IMR-90 (cell line): ENCODE data around the gene NELL1. TPM values are rescaled to one million over a fixed set of nuclear protein-coding genes. Genes with fewer than 3 reads are reported as not detected.

Experiments used
- ATAC-seq: fragments of 200-7000 bp; cut with Tn5 transposase; 2 replicates; pipeline ENCODE4 v1.9.1; 2020; ENCODE audit warnings: low read depth, mild to moderate bottlenecking, moderate library complexity
- BruUV-seq: library from RNA; stranded (reverse); fragments of 400-500 nt; replicated peaks from 2 replicates; lab custom pipeline; 2021; lab: Mats Ljungman, UMichigan
- CTCF ChIA-PET: fragments of 300-600 bp; formaldehyde crosslinking; extraction: SDS; loops from one replicate; lab custom pipeline; 2021; ENCODE audit warnings: antibody characterized with exemption; lab: Yijun Ruan, JAX
- POLR2A ChIA-PET: fragments of 300-600 bp; sonication (Branson Sonifier 250); formaldehyde crosslinking; loops from one replicate; lab custom pipeline; 2022; ENCODE audit warnings: antibody characterized with exemption; ENCODE audit not compliant: unreplicated experiment; lab: Charles Lee
- DNase-seq: peaks from one replicate; pipeline ENCODE4 v3.0.0; 2013
- H2AFZ ChIP-seq: replicated peaks from 2 replicates; pipeline ENCODE3; 2013; ENCODE audit warnings: low read length, mild to moderate bottlenecking; ENCODE audit not compliant: poor library complexity
- H2AK5ac ChIP-seq: 2 replicates; pipeline ENCODE4 v1.6.1; 2013; ENCODE audit warnings: low read depth, low read length, inconsistent platforms
- H2AK9ac ChIP-seq: replicated peaks from 2 replicates; pipeline ENCODE3; 2013; ENCODE audit warnings: mild to moderate bottlenecking, low read depth, low read length, moderate library complexity; ENCODE audit not compliant: poor library complexity
- H2BK120ac ChIP-seq: 2 replicates; pipeline ENCODE4 v1.6.1; 2013; ENCODE audit warnings: low read depth, low read length, inconsistent platforms
- H2BK15ac ChIP-seq: 3 replicates; pipeline ENCODE4 v1.6.1; 2013; ENCODE audit warnings: low read depth, low read length, inconsistent platforms
- H2BK20ac ChIP-seq: 2 replicates; pipeline ENCODE4 v1.6.1; 2013; ENCODE audit warnings: low read depth, mild to moderate bottlenecking, inconsistent platforms, low read length, moderate library complexity
- H2BK5ac ChIP-seq: 2 replicates; pipeline ENCODE4 v1.6.1; 2013; ENCODE audit warnings: mild to moderate bottlenecking, low read depth, low read length, inconsistent platforms; ENCODE audit not compliant: poor library complexity, severe bottlenecking
- H3K14ac ChIP-seq: replicated peaks from 2 replicates; pipeline ENCODE4 v1.6.1; 2013; ENCODE audit warnings: low read depth, low read length, inconsistent platforms
- H3K18ac ChIP-seq: 2 replicates; pipeline ENCODE4 v1.6.1; 2013; ENCODE audit warnings: low read depth, low read length, control low read depth
- H3K23ac ChIP-seq: 2 replicates; pipeline ENCODE4 v1.6.1; 2013; ENCODE audit warnings: low read depth, low read length, inconsistent platforms
- H3K27ac ChIP-seq: 2 replicates; pipeline ENCODE4 v1.5.1; 2013; ENCODE audit warnings: mild to moderate bottlenecking, control low read depth, low read length; ENCODE audit not compliant: insufficient read depth
- H3K27me3 ChIP-seq: 2 replicates; pipeline ENCODE4 v1.6.1; 2013; ENCODE audit warnings: low read length; ENCODE audit not compliant: control insufficient read depth, insufficient read depth
- H3K36me3 ChIP-seq: 2 replicates; pipeline ENCODE4 v1.6.1; 2013; ENCODE audit warnings: low read length, mixed read lengths; ENCODE audit not compliant: control insufficient read depth, insufficient read depth
- H3K4ac ChIP-seq: 2 replicates; pipeline ENCODE4 v1.6.1; 2013; ENCODE audit warnings: low read depth, low read length, inconsistent platforms
- H3K4me1 ChIP-seq: 2 replicates; pipeline ENCODE4 v1.6.1; 2013; ENCODE audit warnings: low read length, mixed read lengths; ENCODE audit not compliant: control insufficient read depth, insufficient read depth
- H3K4me2 ChIP-seq: 2 replicates; pipeline ENCODE4 v1.6.1; 2013; ENCODE audit warnings: low read depth, mild to moderate bottlenecking, control low read depth, low read length, moderate library complexity
- H3K4me3 ChIP-seq: 2 replicates; pipeline ENCODE4 v1.5.1; 2013; ENCODE audit warnings: low read depth, mild to moderate bottlenecking, control low read depth, low read length, moderate library complexity; ENCODE audit not compliant: insufficient read depth
- H3K56ac ChIP-seq: 2 replicates; pipeline ENCODE4 v1.6.1; 2013; ENCODE audit warnings: low read length, inconsistent platforms; ENCODE audit not compliant: insufficient read depth; ENCODE audit errors: extremely low read depth
- H3K79me1 ChIP-seq, 2 experiments: 2 replicates each; pipeline ENCODE4 v1.6.1; 2013; ENCODE audit warnings: low read length in 2 of 2, inconsistent platforms in 1 of 2, low read depth in 1 of 2
- H3K9ac ChIP-seq: 2 replicates; pipeline ENCODE4 v1.6.1; 2013; ENCODE audit warnings: low read depth, low read length, control low read depth
- H3K9me1 ChIP-seq: 2 replicates; pipeline ENCODE4 v1.6.1; 2013; ENCODE audit warnings: low read length, inconsistent platforms; ENCODE audit not compliant: insufficient read depth
- H3K9me3 ChIP-seq: 2 replicates; pipeline ENCODE4 v1.6.1; 2013; ENCODE audit warnings: low read length; ENCODE audit not compliant: control insufficient read depth, insufficient read depth
- H4K20me1 ChIP-seq: 2 replicates; pipeline ENCODE4 v1.6.1; 2013; ENCODE audit warnings: low read length, inconsistent platforms; ENCODE audit not compliant: insufficient read depth
- H4K5ac ChIP-seq: 2 replicates; pipeline ENCODE4 v1.6.1; 2013; ENCODE audit warnings: mild to moderate bottlenecking, low read depth, low read length, control low read depth
- H4K8ac ChIP-seq, 2 experiments: 2 replicates each; pipeline ENCODE4 v1.6.1; 2013; ENCODE audit warnings: low read depth in 2 of 2, low read length in 2 of 2, control low read depth in 1 of 2, inconsistent platforms in 1 of 2
- H4K91ac ChIP-seq: 2 replicates; pipeline ENCODE4 v1.6.1; 2013; ENCODE audit warnings: low read depth, low read length, inconsistent platforms; ENCODE audit not compliant: insufficient read depth
- CEBPB ChIP-seq: IDR thresholded peaks from 2 replicates; pipeline ENCODE4 v1.6.1; 2012; ENCODE audit warnings: low read depth, low read length, improper control_type of control experiment
- CHD1 ChIP-seq: IDR thresholded peaks from 2 replicates; pipeline ENCODE4 v1.6.1; 2012; ENCODE audit warnings: low read depth, low read length, improper control_type of control experiment
- ELK1 ChIP-seq: fragments of 150-350 bp; IDR thresholded peaks from 2 replicates; pipeline ENCODE4 v1.6.1; 2016; ENCODE audit warnings: low read depth, mild to moderate bottlenecking, low read length, moderate library complexity, borderline replicate concordance
- FOS ChIP-seq: fragments of 150-350 bp; IDR thresholded peaks from 2 replicates; pipeline ENCODE4 v1.6.1; 2016; ENCODE audit warnings: low read depth, low read length
- MAFK ChIP-seq: IDR thresholded peaks from 2 replicates; pipeline ENCODE4 v1.6.1; 2012; ENCODE audit warnings: low read depth, low read length, improper control_type of control experiment
- POLR2A ChIP-seq: IDR thresholded peaks from 2 replicates; pipeline ENCODE4 v1.6.1; 2012; ENCODE audit warnings: mild to moderate bottlenecking, low read depth, low read length
- RCOR1 ChIP-seq: IDR thresholded peaks from 2 replicates; pipeline ENCODE4 v1.6.1; 2012; ENCODE audit warnings: mild to moderate bottlenecking, low read length, improper control_type of control experiment; ENCODE audit not compliant: insufficient replicate concordance
- USF2 ChIP-seq: fragments of 150-350 bp; IDR thresholded peaks from 2 replicates; pipeline ENCODE4 v1.6.1; 2017; ENCODE audit warnings: mild to moderate bottlenecking, antibody characterized with exemption, low read length, low read depth
- WGBS, 2 experiments: methylation state at CpG; one replicate each; pipeline versions ENCODE4 v1.1.5 to v1.1.7; 2013; ENCODE audit warnings: missing lambda C conversion rate in 2 of 2; ENCODE audit not compliant: insufficient read length in 1 of 2; ENCODE audit errors: extremely low coverage in 2 of 2; 5-methylcytosine and 5-hydroxymethylcytosine counted together
- dilution Hi-C: fragments of 300-500 bp; cut with HindIII; formaldehyde crosslinking; loops from one replicate; pipeline ENCODE4 v1.14.3; 2018; ENCODE audit warnings: low sequenced_read_pairs; ENCODE audit not compliant: unreplicated experiment
- in situ Hi-C: fragments of 300-500 bp; cut with MboI; formaldehyde crosslinking; loops from 3 replicates; pipeline ENCODE4 v1.14.3; 2019; ENCODE audit warnings: low sequenced_read_pairs, inconsistent platforms, mixed read lengths
- intact Hi-C: fragments of 100-400 bp; cut with micrococcal nuclease; formaldehyde crosslinking; loops from 2 replicates; pipeline ENCODE4 v1.10.0; 2022
- polyA plus RNA-seq, 3 experiments: library from polyadenylated mRNA; depleted of rRNA; stranded (reverse); fragments of >200 nt; gene quantifications; 2 replicates each; pipeline ENCODE4 v1.2.3, GENCODE V29; 2012; ENCODE audit warnings: low replicate concordance in 1 of 3
- total RNA-seq: library from RNA; depleted of rRNA; stranded (reverse); fragments of >200 nt; gene quantifications from 2 replicates; pipeline ENCODE4 v1.2.3, GENCODE V29; 2012

NELL1 gene
- total and polyA plus RNA-seq, 2 of the 4 experiments (the other 2 are of a cell fraction), result not detected

- H4K8ac ChIP-seq, result no peak overlapping the region
- H3K14ac ChIP-seq, result no peak overlapping the region
- no peak overlapping the region for H2BK15ac ChIP-seq
- WGBS, 2 experiments, result no CpG with 5 or more reads among the region's 3 CpGs
- CTCF ChIA-PET, result no interaction called here
- no peak overlapping the region for H3K9ac ChIP-seq
- H2AK9ac ChIP-seq, result no peak overlapping the region
- no peaks in the 10 kb centered on the region for H3K36me3 ChIP-seq
- H2AFZ ChIP-seq, result no peak overlapping the region
- DNase-seq (no peak), ATAC-seq (no peak)
- H4K5ac ChIP-seq, result no peak overlapping the region
- no peak overlapping the region for H2BK120ac ChIP-seq
- H2BK5ac ChIP-seq, result no peak overlapping the region
- no peak overlapping the region for H3K4me3 ChIP-seq
- H3K18ac ChIP-seq, result no peak overlapping the region
- dilution Hi-C loops (no loop called here), in situ Hi-C loops (no loop called here), intact Hi-C loops (no loop called here)
- no peaks in the 10 kb centered on the region for H3K79me1 ChIP-seq
- H3K9me1 ChIP-seq, result no peaks in the 10 kb centered on the region
- peaks cover 7% of the 10 kb centered on the region for H3K9me3 ChIP-seq
- no peak overlapping the region for H2BK20ac ChIP-seq
- no peak overlapping the region for H3K27ac ChIP-seq
- H3K4me2 ChIP-seq, result no peak overlapping the region
- no peak overlapping the region for H3K23ac ChIP-seq
- POLR2A ChIA-PET, result no interaction called here
- no peak overlapping the region for H4K91ac ChIP-seq
- TF ChIP-seq MAFK (no peak), ELK1 (no peak), CEBPB (no peak), USF2 (no peak), RCOR1 (no peak), CHD1 (no peak), FOS (no peak), POLR2A (no peak)
- H3K56ac ChIP-seq, result no peak overlapping the region
- H3K4ac ChIP-seq, result no peak overlapping the region
- H3K4me1 ChIP-seq, result no peaks in the 10 kb centered on the region
- H3K27me3 ChIP-seq, result no peaks in the 10 kb centered on the region
- H4K20me1 ChIP-seq, result no peaks in the 10 kb centered on the region
- H2AK5ac ChIP-seq, result no peak overlapping the region
- no TSS peak for BruUV-seq
Observed at GRCh38 chr11:21615955-21616371, 946.6 kb downstream of the NELL1 start.
